Mesothelial cell of epicardium (in vitro differentiated cells): ENCODE results near the gene WEE2. TPM values are rescaled to one million over a fixed set of nuclear protein-coding genes. Genes with fewer than 3 reads are reported as not detected.

Experiments
- DNase-seq, 2 experiments: peaks; one replicate each; pipeline ENCODE4 v3.0.0; 2021; ENCODE audit warnings: low spot score in 2 of 2; ENCODE audit not compliant: unreplicated experiment in 2 of 2
- H3K27ac Mint-ChIP-seq: 2 replicates; pipeline ENCODE4 v1.8.0; 2021; ENCODE audit warnings: mixed read lengths
- H3K27me3 Mint-ChIP-seq: 2 replicates; pipeline ENCODE4 v1.8.0; 2021; ENCODE audit warnings: low read depth, mixed read lengths
- H3K36me3 Mint-ChIP-seq: 2 replicates; pipeline ENCODE4 v1.8.0; 2021; ENCODE audit warnings: mixed read lengths
- H3K4me1 Mint-ChIP-seq: 2 replicates; pipeline ENCODE4 v1.8.0; 2021; ENCODE audit warnings: mixed read lengths
- H3K4me3 Mint-ChIP-seq: 2 replicates; pipeline ENCODE4 v1.8.0; 2021; ENCODE audit warnings: mild to moderate bottlenecking, moderate library complexity, mixed read lengths
- H3K9me3 Mint-ChIP-seq: 2 replicates; pipeline ENCODE4 v1.8.0; 2021; ENCODE audit warnings: mixed read lengths
- total RNA-seq: library from RNA; stranded (reverse); gene quantifications from 3 replicates; pipeline ENCODE4 v1.2.1, GENCODE V29; 2021
- TF ChIP-seq, protein P1 (sequence below): fragments of 200-600 bp; sonication (generic); IDR thresholded peaks from one replicate; pipeline ENCODE4 v1.5.0; 2021; ENCODE audit warnings: antibody characterized with exemption; ENCODE audit not compliant: unreplicated experiment

WEE2 gene
- total RNA-seq, 1 donor from 2014 or later: not detected

DNA sequence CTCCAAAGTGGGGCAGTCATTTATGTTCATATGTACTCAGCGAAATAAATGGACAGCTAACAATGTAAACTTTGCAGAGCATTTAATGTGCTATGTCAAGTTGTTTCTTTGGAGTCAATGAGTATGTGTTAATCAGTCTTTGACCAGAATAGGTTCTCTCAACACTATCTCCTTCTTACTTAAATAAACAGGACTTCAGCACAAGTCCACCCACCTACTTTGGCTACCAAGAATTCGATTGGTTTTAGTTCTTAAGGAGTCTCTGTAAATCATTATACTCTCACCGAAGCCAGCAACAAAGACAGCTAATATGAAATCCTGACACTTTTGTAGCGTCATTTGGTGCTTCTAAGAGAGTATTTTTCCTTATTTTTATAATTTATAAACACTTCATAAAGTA is 6.9 kb downstream of the WEE2 start:
- Mint-ChIP-seq H3K4me1 (no peaks in the 10 kb centered on the region), H3K36me3 (no peaks in the 10 kb centered on the region), H3K4me3 (no peak overlapping the region), H3K27me3 (peaks cover 1% of the 10 kb centered on the region), H3K9me3 (no peaks in the 10 kb centered on the region), H3K27ac (no peak overlapping the region)
- DNase-seq: no peak
- TF ChIP-seq, protein P1, sequence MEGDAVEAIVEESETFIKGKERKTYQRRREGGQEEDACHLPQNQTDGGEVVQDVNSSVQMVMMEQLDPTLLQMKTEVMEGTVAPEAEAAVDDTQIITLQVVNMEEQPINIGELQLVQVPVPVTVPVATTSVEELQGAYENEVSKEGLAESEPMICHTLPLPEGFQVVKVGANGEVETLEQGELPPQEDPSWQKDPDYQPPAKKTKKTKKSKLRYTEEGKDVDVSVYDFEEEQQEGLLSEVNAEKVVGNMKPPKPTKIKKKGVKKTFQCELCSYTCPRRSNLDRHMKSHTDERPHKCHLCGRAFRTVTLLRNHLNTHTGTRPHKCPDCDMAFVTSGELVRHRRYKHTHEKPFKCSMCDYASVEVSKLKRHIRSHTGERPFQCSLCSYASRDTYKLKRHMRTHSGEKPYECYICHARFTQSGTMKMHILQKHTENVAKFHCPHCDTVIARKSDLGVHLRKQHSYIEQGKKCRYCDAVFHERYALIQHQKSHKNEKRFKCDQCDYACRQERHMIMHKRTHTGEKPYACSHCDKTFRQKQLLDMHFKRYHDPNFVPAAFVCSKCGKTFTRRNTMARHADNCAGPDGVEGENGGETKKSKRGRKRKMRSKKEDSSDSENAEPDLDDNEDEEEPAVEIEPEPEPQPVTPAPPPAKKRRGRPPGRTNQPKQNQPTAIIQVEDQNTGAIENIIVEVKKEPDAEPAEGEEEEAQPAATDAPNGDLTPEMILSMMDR: no peak

DNA sequence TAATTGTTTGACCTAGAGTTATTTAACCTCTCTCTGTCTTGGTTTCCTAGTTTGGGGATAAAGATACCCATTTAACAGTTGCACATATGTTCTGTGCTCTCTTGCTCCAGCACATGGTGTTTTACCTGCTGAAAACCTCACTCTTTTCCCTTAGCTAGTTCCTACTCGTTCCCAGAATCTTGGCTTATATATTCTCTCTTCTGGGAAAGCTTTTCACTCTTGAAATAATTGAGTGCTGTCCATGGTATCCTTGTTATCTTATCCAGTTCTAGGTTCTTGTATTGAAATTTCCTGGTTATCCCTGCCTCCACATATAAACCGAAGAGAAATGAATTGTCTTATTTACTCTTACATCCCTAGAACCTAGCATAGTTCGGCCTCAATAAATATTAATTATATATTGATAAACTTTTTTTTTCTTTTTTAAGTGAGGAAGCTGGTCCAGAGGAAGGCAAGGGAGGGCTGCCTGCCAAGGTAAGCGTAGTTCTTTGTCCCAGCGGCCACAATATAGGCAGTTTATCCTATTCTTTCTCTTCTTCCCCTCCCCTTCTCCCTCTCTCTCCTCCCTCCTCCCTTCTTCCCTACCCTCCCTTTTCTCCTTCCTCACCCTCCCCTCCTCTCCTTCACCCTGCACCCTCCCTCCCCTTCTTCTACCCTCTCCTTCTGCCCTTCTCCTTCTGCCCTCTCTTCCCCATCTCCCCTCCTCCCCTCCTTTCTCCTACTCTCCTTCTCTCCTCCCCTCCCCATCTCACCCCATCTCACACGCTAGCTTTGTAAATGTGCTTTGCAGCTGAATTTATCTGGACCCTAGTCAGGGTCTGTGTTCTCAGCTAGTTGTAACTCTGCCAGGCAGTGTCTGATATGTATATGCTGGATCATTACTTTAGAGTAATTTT is 7.9 kb downstream of the WEE2 start:
- Mint-ChIP-seq H3K36me3 (no peaks in the 10 kb centered on the region), H3K27ac (no peak overlapping the region), H3K27me3 (peaks cover 1% of the 10 kb centered on the region), H3K4me1 (no peaks in the 10 kb centered on the region), H3K9me3 (no peaks in the 10 kb centered on the region), H3K4me3 (no peak overlapping the region)
- DNase-seq: no peak
- TF ChIP-seq, protein P1: no peak

DNA sequence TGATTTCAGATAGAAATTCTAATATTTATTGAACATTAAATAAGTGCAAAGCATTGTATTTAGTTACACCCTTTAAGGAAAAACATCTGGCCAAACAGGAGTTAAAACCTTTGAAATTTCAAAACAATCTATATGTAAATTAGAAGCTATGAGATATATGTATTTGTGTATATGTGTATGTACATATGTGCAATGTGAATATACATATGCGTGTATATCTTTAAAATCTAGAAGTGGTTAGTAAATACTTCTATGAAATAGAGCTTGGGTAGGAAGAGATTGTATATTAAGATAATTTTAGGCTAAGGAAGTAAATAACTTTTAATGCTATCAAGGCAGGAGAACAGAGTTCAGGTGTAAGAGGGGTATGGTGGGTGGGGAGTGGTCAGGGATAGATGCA is 9.3 kb downstream of the WEE2 start:
- TF ChIP-seq, protein P1: no peak
- H3K4me1 Mint-ChIP-seq: no peaks in the 10 kb centered on the region
- H3K36me3 Mint-ChIP-seq: no peaks in the 10 kb centered on the region
- no peak for DNase-seq
- H3K27ac Mint-ChIP-seq: no peak overlapping the region
- H3K9me3 Mint-ChIP-seq: no peaks in the 10 kb centered on the region
- no peak overlapping the region for H3K4me3 Mint-ChIP-seq
- H3K27me3 Mint-ChIP-seq: peaks cover 1% of the 10 kb centered on the region

DNA sequence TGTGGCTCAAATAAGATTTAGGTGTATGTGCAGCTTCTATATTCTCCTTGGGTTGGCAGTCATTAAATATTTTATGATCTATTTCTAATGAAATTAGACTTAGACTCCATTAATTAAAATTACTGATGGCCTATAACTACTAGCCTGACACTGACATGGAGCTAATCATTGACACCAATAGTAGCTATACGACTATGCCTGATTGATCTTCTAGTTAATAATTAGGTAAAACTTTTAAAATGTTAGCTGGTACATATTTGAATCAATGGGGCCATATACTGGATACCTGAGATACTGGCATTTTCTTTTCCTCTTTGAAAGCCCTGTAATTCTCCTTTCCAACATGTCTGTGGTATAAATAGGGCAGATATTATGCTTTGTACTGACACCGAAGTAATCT is 14.4 kb downstream of the WEE2 start:
- H3K9me3 Mint-ChIP-seq: no peaks in the 10 kb centered on the region
- H3K4me3 Mint-ChIP-seq: no peak overlapping the region
- no peak overlapping the region for H3K27ac Mint-ChIP-seq
- no peak for DNase-seq
- TF ChIP-seq, protein P1: no peak
- no peaks in the 10 kb centered on the region for H3K4me1 Mint-ChIP-seq
- peaks cover under 1% of the 10 kb centered on the region for H3K27me3 Mint-ChIP-seq
- no peaks in the 10 kb centered on the region for H3K36me3 Mint-ChIP-seq

DNA sequence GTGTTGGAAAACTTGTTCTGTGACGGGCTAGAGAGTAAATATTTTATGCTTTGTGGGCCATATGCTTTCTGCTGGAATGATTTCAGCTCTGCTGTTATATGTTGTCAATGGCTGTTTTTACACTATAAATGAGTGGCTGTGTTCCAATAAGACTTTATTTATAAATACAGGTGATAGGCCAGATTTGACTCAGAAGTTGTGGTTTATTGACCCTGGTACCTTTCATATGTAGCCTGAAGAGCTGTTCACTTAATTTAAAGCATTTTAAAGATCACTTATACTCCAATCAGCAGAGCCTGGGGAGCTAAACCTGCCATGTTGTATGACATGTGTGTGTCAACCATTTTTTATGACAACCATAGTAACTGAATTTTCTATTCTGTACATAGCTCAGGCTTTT is 20.9 kb downstream of the WEE2 start:
- H3K9me3 Mint-ChIP-seq: no peaks in the 10 kb centered on the region
- TF ChIP-seq, protein P1: no peak
- H3K4me1 Mint-ChIP-seq: no peaks in the 10 kb centered on the region
- no peak overlapping the region for H3K4me3 Mint-ChIP-seq
- no peaks in the 10 kb centered on the region for H3K36me3 Mint-ChIP-seq
- no peak overlapping the region for H3K27ac Mint-ChIP-seq
- DNase-seq: no peak
- H3K27me3 Mint-ChIP-seq: peaks cover 1% of the 10 kb centered on the region
